ENCODE measurements around the gene TMEM258. TPM values are rescaled to one million over a fixed set of nuclear protein-coding genes. Genes with fewer than 3 reads are reported as not detected.

The TMEM258 gene
- total RNA-seq, 1 donor from 2014 or later: 124 TPM

DNA sequence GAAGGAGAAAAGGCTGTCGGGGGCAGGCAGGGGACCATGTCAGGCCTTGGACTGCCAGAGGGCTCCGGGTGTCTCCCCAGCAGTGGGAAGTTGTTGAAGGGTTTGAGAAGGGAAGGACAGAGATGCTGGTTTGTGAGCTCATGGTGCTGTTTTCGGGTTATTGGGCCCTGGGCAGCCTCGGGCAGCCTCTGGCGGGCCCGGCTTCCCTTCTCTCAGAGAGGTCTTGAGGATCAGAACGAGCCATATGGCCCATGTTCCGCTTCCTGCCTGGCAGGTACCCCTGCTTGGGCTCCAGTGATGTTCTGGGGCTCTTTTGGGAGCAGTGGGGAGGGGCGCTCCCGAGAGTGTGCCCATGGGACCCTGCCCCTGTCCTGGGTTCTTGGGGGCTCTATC lies 30.2 kb downstream of the TMEM258 start:
- no peak for DNase-seq (ENCODE audit: low read depth in 2 of 2)

DNA sequence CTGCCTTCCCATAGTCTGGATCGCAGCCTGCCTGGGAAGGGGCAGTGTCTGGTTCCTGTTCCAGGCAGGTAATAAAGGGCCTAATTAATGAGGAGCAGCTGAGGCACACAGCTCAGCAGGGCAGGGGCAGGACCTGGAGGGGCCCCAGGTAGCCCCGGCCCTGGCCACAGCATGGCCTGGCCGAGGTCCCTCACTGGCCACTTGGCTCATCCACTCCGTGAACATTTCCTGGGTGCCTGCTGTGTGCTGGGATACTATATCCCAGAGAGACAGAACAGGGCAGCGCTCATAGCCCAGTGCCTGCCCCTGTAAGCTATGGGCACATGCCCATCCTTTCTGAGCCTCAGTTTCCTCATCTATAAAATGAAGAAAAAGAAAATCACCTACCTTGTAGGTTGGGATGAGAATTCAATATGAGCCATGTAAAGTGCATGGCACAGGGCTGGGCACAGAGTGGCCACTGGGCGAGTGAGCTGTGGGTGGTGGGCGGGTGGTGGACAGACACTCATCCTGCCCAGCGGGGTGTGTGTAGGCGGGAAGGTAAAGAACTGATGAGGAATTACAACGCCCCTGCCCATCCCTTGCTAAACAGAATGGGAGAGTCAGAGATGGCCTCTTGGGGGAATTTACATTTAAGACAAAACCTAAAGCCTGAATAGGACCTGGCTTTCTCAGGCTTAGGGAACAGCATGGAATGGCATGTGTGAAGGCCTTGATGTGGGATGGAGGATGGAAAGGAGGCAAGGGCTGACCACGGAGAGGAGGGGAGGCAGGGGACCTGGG lies 30.8 kb downstream of the TMEM258 start:
- DNase-seq (ENCODE audit: low read depth in 2 of 2): no peak

DNA sequence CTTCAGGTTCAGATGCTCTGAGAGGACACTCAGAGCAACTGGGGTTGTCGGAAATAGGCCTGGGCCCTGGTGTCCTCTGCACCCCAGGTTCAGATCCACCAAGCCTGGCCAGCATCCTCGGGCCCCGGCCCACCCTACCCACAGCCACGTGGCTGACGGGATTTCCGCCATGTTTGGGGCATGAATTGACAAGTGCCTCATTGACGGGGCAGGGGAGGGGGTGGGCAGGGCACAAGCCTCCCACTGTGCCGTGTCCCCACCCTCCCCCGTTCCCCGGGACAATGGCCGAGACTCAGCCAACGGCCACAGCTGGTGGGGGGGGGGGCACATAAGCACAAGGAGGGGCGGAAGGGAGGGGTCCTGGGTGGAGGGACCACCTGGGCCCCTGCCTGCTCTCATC lies 31.5 kb downstream of the TMEM258 start:
- no peak for DNase-seq (ENCODE audit: low read depth in 2 of 2)

DNA sequence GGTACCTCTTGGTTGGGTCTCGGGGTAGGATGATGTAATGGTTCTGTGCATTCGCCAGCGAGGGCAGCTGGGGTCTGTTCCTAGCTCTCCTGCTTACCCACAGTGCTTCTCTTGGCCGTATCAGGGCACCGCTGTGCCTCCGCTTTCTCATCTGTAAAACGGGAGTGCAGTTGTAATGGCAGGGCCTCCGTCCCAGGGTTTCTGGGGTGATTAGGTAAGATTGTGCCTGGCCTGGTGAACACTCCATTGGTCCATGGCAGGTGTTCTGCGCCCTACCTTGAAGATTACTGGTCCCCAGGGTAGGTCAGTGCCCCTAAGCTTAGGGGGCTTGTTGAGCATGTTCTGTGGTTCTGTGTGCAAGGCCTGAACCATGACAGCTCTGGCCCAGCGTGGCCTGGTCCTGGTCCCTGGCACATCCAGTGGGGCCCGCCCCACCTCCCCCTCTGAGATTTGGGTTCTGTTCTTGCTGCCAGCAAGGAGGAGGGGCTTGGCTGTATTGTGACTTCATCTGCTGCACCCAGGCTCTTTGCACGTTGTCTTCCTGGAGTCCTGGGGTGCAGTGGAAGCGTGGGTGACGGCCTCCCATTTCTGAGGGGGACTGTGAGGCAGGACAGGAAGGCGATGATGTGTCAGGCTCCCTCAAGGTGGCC lies 35.1 kb downstream of the TMEM258 start:
- DNase-seq (ENCODE audit: low read depth in 2 of 2): no peak

DNA sequence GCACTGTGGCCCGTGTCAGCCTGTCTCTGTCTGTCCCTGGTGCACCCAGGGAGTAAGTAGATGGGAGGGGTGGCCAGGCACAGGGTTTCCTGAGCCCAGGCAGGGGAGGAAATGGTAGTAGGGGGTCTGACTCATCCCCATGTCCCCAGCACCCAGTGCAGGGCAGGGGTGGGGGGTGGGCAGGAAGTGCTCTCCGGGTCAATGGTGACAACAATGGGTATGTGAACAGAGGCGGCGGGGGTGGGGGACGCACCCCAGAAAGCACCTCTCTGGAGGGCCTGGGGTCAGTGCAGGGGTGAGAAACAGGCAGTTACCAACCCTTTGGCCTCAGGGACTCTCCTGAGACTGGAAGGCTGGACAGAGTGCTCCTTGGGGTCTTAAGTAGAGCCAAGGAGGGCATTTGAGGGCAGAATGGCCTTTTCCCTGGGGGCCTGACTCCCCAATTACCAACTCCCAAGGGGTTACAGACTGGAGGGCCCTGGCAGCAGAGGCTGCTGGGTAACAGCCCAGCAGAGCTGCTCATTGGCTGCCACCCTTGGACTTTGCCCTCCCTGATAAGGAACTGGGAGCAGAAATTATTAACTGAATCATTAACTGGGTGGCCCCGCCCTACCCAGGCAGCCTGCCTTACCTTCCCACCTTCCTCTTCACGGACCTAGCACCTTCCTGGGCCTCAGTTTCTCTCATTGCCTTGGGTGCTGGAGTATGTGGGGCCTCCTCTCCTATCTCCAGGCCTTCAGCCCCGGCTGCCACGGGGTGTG lies 35.8 kb downstream of the TMEM258 start:
- DNase-seq (ENCODE audit: low read depth in 2 of 2): peak in 1 of 2 donors; percentile 46

DNA sequence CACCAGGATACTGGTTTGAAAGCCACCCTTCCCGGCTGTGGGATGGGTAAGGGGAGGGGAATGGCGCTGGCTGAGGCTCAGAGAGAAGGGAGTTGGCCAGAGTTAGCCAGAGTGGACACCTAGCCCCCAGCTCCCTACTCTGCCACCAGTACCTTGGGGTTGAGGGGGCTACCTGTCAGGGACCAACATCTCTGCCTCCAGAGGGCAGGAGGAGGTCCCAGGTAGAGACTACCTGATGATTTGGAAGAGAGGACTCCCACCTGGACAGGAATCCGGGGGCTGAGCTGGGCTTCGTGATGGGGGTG lies 36.3 kb downstream of the TMEM258 start:
- no peak for DNase-seq (ENCODE audit: low read depth in 2 of 2)

DNA sequence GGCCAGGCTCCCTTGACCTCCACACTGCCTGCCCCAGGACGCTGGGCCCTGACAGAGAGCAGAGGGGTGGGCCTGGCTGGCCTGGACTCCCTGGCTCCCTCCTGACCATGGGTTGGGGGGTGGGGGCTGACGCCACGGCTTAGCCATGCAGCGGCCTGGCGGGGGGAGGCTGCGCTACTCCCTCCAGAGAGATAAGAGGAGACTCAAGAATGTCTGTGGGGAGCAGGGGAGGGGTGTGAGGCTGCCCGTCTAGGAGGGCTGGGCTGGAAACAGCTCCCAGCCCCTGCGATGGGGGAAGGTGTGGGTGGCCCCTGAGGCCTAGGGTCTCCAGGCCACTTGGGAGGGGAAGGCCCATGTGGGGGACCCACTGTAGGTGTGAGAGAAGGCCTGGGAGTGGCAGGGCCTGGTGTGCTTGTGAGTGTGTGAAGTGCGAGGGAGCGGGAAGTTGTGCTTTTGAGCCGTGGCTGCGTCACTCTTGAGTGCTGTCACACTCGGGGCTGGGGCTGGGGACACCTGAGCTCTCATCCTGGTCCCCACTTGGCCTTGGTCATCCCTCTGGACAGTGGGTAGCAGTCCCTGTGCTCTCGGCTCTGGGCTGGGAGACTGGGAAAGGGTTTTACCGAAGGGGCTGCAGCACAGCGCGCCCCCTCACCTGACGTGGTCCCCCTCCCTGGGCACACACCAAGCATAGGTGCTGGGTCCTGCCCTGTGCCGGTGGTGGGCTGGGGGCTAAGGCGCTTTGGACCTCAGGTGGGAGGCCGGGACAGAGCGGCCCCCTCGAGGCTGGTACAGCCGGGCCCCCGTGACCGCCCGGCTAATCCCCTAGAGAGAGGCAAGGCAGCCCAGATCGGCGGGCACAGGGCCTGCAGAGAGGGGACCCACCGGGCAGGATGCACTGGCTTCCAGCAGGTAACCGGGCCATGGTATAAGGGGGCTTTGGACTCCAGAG lies 37.6 kb downstream of the TMEM258 start:
- DNase-seq (ENCODE audit: low read depth in 2 of 2): no peak

DNA sequence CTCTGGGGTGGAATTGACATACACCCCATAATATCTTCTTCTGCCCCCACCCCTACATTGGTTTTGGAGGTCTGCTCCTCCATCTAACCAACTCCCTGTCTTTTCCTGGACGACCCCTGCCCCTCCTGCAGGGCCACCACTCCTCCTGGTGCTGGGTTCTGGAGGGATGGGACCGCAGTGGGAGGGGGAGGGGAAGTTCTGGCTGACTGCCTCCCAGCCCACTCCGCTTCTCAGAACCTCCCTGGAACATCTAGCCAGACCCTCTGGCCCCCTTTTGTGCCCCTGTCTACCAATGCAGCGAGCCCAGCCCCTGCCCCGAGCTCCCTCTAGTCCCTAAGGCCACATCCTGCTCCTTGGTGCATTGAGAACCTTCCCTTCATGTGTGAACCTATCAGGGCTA lies 38.7 kb downstream of the TMEM258 start:
- DNase-seq (ENCODE audit: low read depth in 2 of 2): no peak

DNA sequence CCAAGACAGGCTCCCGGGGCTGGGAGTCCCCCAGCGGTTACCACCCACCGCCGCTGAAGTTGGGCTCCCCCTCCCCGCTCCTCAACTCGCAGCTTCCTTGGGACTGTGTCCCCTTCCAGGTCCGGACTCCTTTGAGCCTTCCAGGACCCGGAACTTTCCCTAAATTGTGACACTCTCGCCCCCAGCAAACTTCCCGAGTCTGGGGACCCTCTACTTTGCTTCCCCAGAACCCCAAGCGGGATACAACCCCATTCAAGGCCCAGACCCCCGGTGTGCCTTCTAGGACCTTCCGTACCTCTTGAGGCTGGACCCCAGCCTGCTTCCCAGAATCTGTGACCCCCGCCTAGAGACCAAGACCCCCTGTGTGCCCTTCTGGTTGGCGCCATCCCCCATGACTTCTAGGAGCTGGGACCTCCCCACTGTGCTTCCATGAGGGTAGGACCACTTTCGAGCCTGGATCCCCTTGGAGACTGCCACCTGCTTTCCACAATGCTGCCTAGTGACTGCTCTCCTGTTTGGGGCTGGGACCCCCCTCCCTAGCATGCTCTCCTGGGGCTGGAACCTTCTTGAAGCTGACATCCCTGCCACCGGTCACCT lies 39.4 kb downstream of the TMEM258 start:
- no peak for DNase-seq (ENCODE audit: low read depth in 2 of 2)

DNA sequence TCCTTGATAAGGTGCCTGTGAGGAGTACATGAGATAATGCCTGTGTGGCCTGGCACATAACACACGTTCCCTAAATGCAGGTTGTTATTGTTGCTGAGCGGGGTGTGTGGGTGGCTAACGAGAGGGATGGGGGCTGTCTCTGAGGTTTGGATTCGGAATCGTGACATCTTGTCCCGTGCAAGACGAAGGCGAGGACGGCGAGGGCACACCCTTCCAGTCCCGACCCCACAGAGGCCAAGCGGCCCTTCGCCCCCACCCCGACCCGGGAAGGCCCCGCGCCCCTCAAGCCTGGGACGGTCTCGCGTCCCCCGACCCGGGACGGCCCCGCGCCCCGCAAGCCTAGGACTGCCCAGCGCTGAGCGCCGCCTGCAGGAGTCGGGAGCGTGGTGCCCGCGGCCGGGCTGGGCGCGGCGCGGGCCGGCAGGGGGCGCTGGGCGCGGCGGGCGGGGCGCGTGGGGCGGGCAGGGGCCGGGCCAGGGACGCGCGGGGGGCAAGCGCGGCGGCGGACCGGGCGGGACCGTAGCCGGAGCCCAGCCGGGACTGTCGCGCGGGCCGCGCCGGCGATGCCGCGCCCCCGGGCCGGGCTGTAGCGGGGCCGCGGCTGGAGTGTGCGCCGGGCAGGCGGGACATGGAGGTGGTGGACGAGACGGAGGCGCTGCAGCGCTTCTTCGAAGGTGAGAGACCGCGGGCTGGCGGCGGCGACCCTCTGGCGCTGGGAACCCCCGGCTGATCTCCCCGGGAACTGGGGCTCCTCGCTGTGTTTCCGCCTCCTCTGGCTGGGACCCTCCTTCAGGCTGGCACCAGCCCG lies 40.1 kb downstream of the TMEM258 start, which contains the start of gene MYRF:
Gene MYRF (plus strand): TSS at position 520 of the 808 bp plus-strand sequence. CDS start 109 bp downstream, at position 629.
- DNase-seq (ENCODE audit: low read depth in 2 of 2): peak in 1 of 2 donors; percentile 36

DNA sequence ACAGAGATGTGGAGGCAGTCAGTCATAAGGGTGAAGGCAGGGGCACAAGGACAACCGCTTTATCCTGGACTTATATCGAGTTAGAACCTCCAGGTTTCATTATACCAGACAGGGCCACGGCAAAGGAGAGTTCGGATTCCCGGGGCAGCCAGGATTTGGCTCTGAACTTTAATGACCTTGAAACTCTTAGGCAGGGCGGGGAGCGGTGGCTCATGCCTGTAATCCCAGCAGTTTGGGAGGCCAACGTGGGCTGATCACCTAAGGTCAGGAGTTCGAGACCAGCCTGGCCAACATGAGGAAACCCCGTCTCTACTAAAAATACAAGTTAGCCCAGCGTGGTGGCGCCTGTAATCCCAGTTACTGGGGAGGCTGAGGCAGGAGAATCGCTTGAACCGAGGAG lies 41.0 kb downstream of the TMEM258 start:
- no peak for DNase-seq (ENCODE audit: low read depth in 2 of 2)

DNA sequence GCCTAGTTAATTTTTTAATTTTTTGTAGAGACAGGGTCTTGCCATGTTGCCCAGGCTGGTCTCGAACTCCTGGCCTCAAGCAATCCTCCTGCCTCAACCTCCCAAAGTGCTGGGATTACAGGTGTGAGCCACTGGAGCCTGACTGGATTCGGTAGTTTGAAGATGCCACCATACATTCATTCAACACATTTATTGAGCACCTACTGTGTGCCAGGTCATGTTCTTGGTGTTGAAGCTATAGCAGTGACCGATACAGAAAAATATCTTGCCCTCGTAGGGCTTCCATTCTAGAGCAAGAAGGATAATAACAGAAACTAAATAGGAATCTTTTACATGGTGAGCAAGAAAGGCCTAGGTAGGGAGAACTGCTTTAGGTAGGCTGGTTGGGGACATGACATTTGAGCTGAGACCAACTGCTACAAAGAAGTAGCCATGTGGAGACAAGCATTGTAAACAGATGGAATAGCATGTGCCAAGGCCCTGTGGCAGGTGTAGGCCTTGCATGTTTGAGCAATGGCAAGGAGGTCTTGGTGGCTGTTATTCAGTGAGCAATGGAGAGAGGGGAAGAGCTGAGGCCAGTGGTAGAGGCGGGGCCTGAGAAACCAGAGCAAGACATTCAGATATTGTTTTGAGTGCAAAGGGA lies 41.6 kb downstream of the TMEM258 start:
- DNase-seq (ENCODE audit: low read depth in 2 of 2): no peak

DNA sequence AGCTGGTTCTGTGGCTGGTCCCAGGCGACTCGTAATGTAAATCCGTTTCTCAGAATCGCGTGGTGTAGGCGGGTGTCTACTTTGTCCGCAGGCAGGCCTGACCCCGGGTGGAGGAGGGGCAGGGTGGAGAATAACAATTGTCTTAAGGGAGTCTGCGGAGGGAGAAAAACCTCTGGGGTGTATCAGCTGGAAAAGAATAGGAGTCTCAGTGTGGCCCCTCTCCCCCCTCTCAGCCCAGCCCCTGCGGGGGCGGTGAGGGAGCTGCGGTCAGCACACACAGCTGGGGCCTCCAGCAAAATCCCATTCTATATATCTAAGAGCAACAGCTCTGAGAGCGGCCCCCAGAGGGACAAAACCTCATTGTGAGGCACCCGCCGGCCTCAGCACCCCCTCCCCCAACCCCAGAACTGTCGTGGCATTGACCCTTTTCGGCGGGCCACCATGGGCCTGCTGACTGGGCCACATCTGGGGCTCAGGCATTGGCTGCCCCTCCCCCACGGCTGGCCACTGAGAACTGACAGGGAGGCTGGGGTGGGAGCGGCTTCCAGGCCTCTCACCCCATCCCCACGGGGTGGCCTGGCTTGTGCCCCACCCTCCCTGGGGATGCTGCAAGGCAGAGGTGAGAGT lies 42.7 kb downstream of the TMEM258 start:
- no peak for DNase-seq (ENCODE audit: low read depth in 2 of 2)

DNA sequence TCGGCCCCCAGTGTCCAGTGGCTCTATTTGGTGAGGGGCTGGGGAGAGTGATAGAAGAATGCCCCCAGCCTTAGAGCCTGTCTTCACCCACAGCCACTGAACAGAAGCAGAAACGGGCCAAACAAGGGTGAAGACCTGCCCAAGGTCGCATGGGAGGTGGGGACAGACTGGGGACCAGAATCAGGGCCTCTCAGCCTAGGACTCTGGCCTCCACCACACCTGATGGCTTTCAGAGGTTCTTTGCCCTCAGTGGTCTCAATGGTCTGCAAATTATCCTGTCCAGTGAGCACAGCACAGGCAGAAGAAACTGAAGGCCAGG lies 44.5 kb downstream of the TMEM258 start:
- DNase-seq (ENCODE audit: low read depth in 2 of 2): no peak

DNA sequence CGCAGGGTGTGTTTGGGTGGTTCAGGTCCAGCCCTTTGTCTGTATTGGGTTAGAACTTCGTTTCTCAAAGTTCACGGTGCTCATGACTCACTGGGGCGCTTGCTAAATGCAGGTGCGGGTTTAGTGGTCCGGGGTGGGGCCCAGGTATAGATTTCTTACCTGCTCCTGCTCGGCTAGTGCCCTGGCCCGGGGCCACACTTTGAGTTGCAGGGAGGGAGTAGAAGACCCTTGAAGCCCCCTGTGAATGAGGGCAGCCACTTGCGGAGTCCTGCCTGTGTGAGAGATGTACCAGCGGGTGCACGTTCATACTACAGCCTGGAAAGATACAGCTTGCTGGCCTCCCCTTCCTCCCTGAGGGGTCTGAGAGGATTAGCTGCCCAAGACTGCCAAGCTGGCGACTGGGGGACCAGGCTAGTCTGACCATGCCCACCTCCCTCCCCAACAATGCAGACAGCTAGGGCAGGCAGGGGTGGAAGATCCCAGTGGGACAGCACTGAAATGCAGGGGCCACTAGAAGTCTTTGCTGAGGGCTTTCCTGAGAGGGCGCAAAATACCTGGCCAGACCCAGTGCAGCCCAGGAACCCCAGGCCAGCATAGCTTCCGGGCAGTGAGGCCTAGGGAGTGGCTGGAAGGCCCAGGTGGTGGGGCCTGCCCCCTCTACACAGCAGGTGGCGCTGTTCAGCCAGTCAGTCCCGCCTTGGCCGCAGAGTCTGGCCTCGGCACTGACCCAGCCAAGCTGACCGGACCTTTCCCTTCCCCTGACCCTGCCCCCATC lies 45.0 kb downstream of the TMEM258 start:
- peak; percentile 26 to 71 for DNase-seq (ENCODE audit: low read depth in 2 of 2)

DNA sequence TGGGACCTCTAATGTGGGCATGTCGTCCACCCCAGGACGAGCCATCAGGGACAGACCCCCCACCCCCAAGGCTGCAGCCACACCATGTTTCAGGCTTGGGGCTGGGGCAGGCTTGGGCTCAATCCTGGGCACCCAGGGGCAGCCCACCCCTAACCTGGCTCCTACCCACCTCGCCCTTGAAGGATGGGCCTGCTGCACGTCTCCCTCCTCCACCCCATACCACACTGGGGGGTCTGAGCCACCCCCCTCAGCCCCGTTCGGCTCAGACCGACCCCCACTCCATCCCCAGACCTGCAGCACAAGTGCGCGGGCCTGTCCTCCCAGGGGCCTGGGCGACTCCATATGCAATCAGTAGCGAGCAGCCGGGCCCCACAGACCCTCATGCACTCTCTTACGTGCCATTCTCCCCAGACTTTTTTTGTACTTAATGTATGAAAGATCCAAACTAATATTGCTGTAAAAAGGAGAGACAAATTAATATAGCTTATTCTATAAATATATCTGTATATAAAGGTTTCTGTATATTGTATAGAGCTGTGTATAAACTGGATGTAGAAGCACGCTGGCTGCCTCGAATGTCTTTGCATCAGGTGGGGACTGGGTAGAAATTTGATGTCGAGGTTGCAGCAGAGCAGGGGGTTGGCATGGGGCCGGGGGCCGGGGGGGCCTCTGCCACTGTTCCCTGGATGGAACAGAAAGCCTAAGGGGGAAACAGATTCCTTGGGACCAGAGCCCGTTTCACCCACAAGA lies 45.8 kb downstream of the TMEM258 start:
- DNase-seq (ENCODE audit: low read depth in 2 of 2): no peak

DNA sequence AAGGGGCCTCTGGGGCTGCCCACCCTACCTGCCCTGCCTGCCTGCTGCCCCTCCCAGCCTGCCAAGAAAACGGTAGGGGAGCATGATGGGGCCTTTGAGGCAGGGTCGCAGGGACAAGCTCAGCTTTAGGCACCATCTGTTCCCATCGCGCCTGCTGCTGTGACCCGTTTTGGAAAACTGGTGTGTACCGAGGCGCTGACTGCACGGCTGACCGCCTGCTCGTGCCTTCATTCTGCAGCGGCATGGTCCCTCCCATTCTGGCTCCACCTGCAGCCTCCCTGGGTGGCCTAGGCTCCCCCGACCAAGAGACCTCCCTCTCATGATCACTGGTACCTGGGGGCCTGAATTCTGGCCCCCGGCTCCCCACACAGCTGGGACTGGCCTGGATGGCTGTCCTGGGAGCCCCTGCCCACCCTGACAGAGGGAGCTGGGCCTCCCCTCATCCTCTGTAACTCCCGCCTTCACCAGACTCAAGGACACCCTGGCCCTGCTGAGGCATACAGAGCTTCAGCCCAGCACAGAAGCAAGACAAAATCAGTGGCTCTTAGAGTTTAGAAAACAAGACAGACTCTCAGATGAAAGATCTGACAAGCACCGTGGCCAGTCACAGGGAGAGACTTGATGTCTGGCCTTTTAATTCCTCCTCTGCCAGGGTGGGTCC lies 46.5 kb downstream of the TMEM258 start:
- DNase-seq (ENCODE audit: low read depth in 2 of 2): no peak

All from dermis microvascular lymphatic vessel endothelial cell (primary cell).